Left lung (tissue), 10 donors: Measurements from ENCODE around the gene PDE11A. TPM values are rescaled to one million over a fixed set of nuclear protein-coding genes. Genes with fewer than 3 reads are reported as not detected.
"Not testable (repeated sequence)": the region's sequence is repeated elsewhere in the genome, so short reads cannot be mapped to it uniquely, and the experiment has no call there.

Experiments
- ATAC-seq: fragments of 200-7000 bp; cut with Tn5 transposase; one replicate; pipeline ENCODE4 v1.9.1; 2020; ENCODE audit warnings: moderate library complexity
- DNase-seq, 4 donors: peaks; one replicate each; pipeline ENCODE4 v3.0.0-alpha.2; 2013 to 2020
- H3K27ac ChIP-seq, 2 donors: fragments of 200-600 bp; sonication (generic) in 1 of 2; one replicate each; pipeline versions ENCODE4 v1.5.0 to v1.8.0; 2020 to 2021
- H3K27me3 ChIP-seq, 2 donors: fragments of 200-600 bp; sonication (generic) in 1 of 2; one replicate each; pipeline versions ENCODE4 v1.5.0 to v1.8.0; 2020 to 2021
- H3K36me3 ChIP-seq, 2 donors: fragments of 200-600 bp; sonication (generic) in 1 of 2; one replicate each; pipeline versions ENCODE4 v1.5.0 to v1.8.0; 2020 to 2021
- H3K4me1 ChIP-seq, 2 donors: fragments of 200-600 bp; one replicate each; pipeline ENCODE4 v1.8.0; 2021
- H3K4me3 ChIP-seq, 2 donors: fragments of 200-600 bp; sonication (generic) in 1 of 2; one replicate each; pipeline versions ENCODE4 v1.5.0 to v1.8.0; 2020 to 2021; ENCODE audit warnings: mild to moderate bottlenecking in 1 of 2
- H3K9me3 ChIP-seq, 2 donors: fragments of 200-600 bp; sonication (generic) in 1 of 2; one replicate each; pipeline versions ENCODE4 v1.5.0 to v1.8.0; 2020 to 2021
- CTCF ChIP-seq, 2 donors: fragments of 200-600 bp; sonication (generic) in 1 of 2; IDR thresholded peaks; one replicate each; pipeline versions ENCODE4 v1.5.0 to v1.8.0; 2021; ENCODE audit warnings: antibody characterized with exemption in 2 of 2
- intact Hi-C, 2 donors: fragments of 100-400 bp; cut with DNase I; formaldehyde crosslinking; loops; one replicate each; pipeline versions ENCODE4 v1.11.2 to v1.14.2; 2022
- polyA plus RNA-seq, 6 donors: library from polyadenylated mRNA; unstranded; fragments of 120-200 nt; gene quantifications; one replicate each; pipeline ENCODE4 v1.2.1, GENCODE V29; 2013; ENCODE audit not compliant: insufficient read length in 6 of 6
- total RNA-seq, 2 donors: library from RNA; stranded (reverse); fragmentation: NEBNext Ultra II Directional; extraction: Animal tissue kit (Norgen Biotek cat#: 25700); gene quantifications; one replicate each; pipeline ENCODE4 v1.2.1, GENCODE V29; 2021
- donor health status: DM: no; HTN: yes; CAD: no.
- donor health status: DM: no; HTN: no; CAD: no.

Gene PDE11A
- total and polyA plus RNA-seq, 8 donors = 0.24 to 0.73 (median 0.35) TPM

GRCh38 chr2:178056345-178056744, 16.2 kb downstream of the PDE11A start:
- H3K36me3 ChIP-seq = no peaks in the 10 kb centered on the region
- no peaks in the 10 kb centered on the region for H3K27me3 ChIP-seq
- no peaks in the 10 kb centered on the region for H3K9me3 ChIP-seq
- no peak for ATAC-seq
- no peaks in the 10 kb centered on the region for H3K4me1 ChIP-seq
- H3K4me3 ChIP-seq = no peak overlapping the region
- intact Hi-C loops = no loop called here
- DNase-seq = no peak
- TF ChIP-seq CTCF (IDR thresholded peaks at IDR 0.05) = no peak
- no peak overlapping the region for H3K27ac ChIP-seq

GRCh38 chr2:178051257-178051656, 21.3 kb downstream of the PDE11A start:
- H3K4me3 ChIP-seq, H3K36me3 ChIP-seq, DNase-seq, H3K9me3 ChIP-seq, H3K27me3 ChIP-seq, H3K27ac ChIP-seq, intact Hi-C loops, ATAC-seq, H3K4me1 ChIP-seq: not testable (repeated sequence)

GRCh38 chr2:178047391-178047790, 25.2 kb downstream of the PDE11A start:
- intact Hi-C loops = no loop called here
- Histone ChIP-seq H3K4me1 (no peaks in the 10 kb centered on the region), H3K27me3 (no peaks in the 10 kb centered on the region), H3K4me3 (no peak overlapping the region), H3K36me3 (no peaks in the 10 kb centered on the region), H3K9me3 (no peaks in the 10 kb centered on the region), H3K27ac (no peak overlapping the region)
- ATAC-seq (no peak), DNase-seq (no peak)
- TF ChIP-seq CTCF (IDR thresholded peaks at IDR 0.05) = no peak

GRCh38 chr2:178044836-178045235, 27.7 kb downstream of the PDE11A start:
- no peak overlapping the region for H3K27ac ChIP-seq
- no peaks in the 10 kb centered on the region for H3K4me1 ChIP-seq
- no peak for ATAC-seq
- intact Hi-C loops = no loop called here
- no peaks in the 10 kb centered on the region for H3K9me3 ChIP-seq
- no peak overlapping the region for H3K4me3 ChIP-seq
- no peaks in the 10 kb centered on the region for H3K36me3 ChIP-seq
- H3K27me3 ChIP-seq = no peaks in the 10 kb centered on the region
- DNase-seq = no peak
- TF ChIP-seq CTCF (IDR thresholded peaks at IDR 0.05) = no peak

GRCh38 chr2:178043266-178043665, 29.3 kb downstream of the PDE11A start:
- Histone ChIP-seq H3K9me3 (no peaks in the 10 kb centered on the region), H3K4me1 (no peaks in the 10 kb centered on the region), H3K27me3 (no peaks in the 10 kb centered on the region), H3K4me3 (no peak overlapping the region), H3K27ac (no peak overlapping the region), H3K36me3 (no peaks in the 10 kb centered on the region)
- ATAC-seq (no peak), DNase-seq (no peak)
- intact Hi-C loops = no loop called here
- no peak for TF ChIP-seq CTCF (IDR thresholded peaks at IDR 0.05)

- H3K36me3 ChIP-seq, H3K27ac ChIP-seq, H3K4me1 ChIP-seq, H3K27me3 ChIP-seq, H3K9me3 ChIP-seq, ATAC-seq, intact Hi-C loops, H3K4me3 ChIP-seq, DNase-seq: not testable (repeated sequence)
These were observed 39.0 kb downstream of the PDE11A start for GRCh38 chr2:178033583-178033982.
